Mesendoderm (in vitro differentiated cells): ENCODE measurements around the gene ZNF439.
"Not testable (repeated sequence)": the region's sequence is repeated elsewhere in the genome, so short reads cannot be mapped to it uniquely, and the experiment has no call there.

ENCODE experiments used
- DNase-seq: peaks from one replicate; pipeline ENCODE4 v3.0.0; 2013
- H2AK5ac ChIP-seq: 2 replicates; pipeline ENCODE4 v1.6.1; 2013; ENCODE audit warnings: low read length, inconsistent platforms
- H2BK120ac ChIP-seq: 2 replicates; pipeline ENCODE4 v1.6.1; 2013; ENCODE audit warnings: low read depth, mild to moderate bottlenecking, low read length, moderate library complexity, mixed read lengths
- H2BK15ac ChIP-seq: replicated peaks from 2 replicates; pipeline ENCODE4 v1.6.1; 2013; ENCODE audit warnings: low read depth, mild to moderate bottlenecking, moderate library complexity
- H2BK5ac ChIP-seq: 2 replicates; pipeline ENCODE4 v1.6.1; 2013; ENCODE audit warnings: low read length, inconsistent platforms
- H3K18ac ChIP-seq: 2 replicates; pipeline ENCODE4 v1.6.1; 2013; ENCODE audit warnings: mild to moderate bottlenecking, low read length, mixed read lengths
- H3K23ac ChIP-seq: one replicate; pipeline ENCODE4 v1.6.1; 2013; ENCODE audit warnings: low read length
- H3K27ac ChIP-seq: 2 replicates; pipeline ENCODE4 v1.5.1; 2013; ENCODE audit warnings: low read depth, mild to moderate bottlenecking, inconsistent platforms, low read length, moderate library complexity
- H3K27me3 ChIP-seq: 2 replicates; pipeline ENCODE4 v1.6.1; 2013; ENCODE audit warnings: low read length, control low read depth, mild to moderate bottlenecking, inconsistent platforms; ENCODE audit not compliant: insufficient read depth, poor library complexity
- H3K36me3 ChIP-seq: 2 replicates; pipeline ENCODE4 v1.6.1; 2013; ENCODE audit warnings: low read length, inconsistent platforms; ENCODE audit not compliant: control insufficient read depth, insufficient read depth
- H3K4ac ChIP-seq: one replicate; pipeline ENCODE4 v1.6.1; 2013; ENCODE audit warnings: low read depth, mild to moderate bottlenecking, low read length, moderate library complexity
- H3K4me1 ChIP-seq: 2 replicates; pipeline ENCODE4 v1.6.1; 2013; ENCODE audit warnings: low read depth, low read length, inconsistent platforms; ENCODE audit not compliant: control insufficient read depth
- H3K4me2 ChIP-seq: 2 replicates; pipeline ENCODE4 v1.6.1; 2013; ENCODE audit warnings: low read length
- H3K4me3 ChIP-seq: 2 replicates; pipeline ENCODE4 v1.5.1; 2013; ENCODE audit warnings: mild to moderate bottlenecking, low read length
- H3K56ac ChIP-seq: one replicate; pipeline ENCODE4 v1.6.1; 2013; ENCODE audit warnings: low read length
- H3K79me1 ChIP-seq: 2 replicates; pipeline ENCODE4 v1.6.1; 2013; ENCODE audit warnings: low read length, inconsistent platforms
- H3K79me2 ChIP-seq: 2 replicates; pipeline ENCODE4 v1.6.1; 2013; ENCODE audit warnings: mild to moderate bottlenecking, low read length; ENCODE audit not compliant: control insufficient read depth, insufficient read depth
- H3K9ac ChIP-seq: 2 replicates; pipeline ENCODE4 v1.6.1; 2013; ENCODE audit warnings: low read length, inconsistent platforms
- H4K5ac ChIP-seq: one replicate; pipeline ENCODE4 v1.6.1; 2013; ENCODE audit warnings: low read length
- H4K8ac ChIP-seq: one replicate; pipeline ENCODE4 v1.6.1; 2013; ENCODE audit warnings: low read depth, mild to moderate bottlenecking, control low read depth, low read length, moderate library complexity
- WGBS: extraction: QIAGEN DNeasy Blood & Tissue Kit; methylation state at CpG from one replicate; pipeline ENCODE4 v1.1.7; 2013; ENCODE audit warnings: low lambda C conversion rate, missing lambda C conversion rate; ENCODE audit not compliant: insufficient coverage; ENCODE audit errors: extremely low coverage; 5-methylcytosine and 5-hydroxymethylcytosine counted together

ZNF439 gene

GRCh38 chr19:11873762-11874161 is 25.2 kb downstream of the ZNF439 start:
- Histone ChIP-seq H3K4me3 (no peak overlapping the region), H3K56ac (no peak overlapping the region), H3K79me1 (no peaks in the 10 kb centered on the region), H3K27ac (no peak overlapping the region), H2AK5ac (no peak overlapping the region), H3K23ac (no peak overlapping the region), H3K27me3 (no peaks in the 10 kb centered on the region), H2BK5ac (no peak overlapping the region), H2BK120ac (no peak overlapping the region), H3K4ac (no peak overlapping the region), H3K36me3 (no peaks in the 10 kb centered on the region), H3K4me1 (no peaks in the 10 kb centered on the region), H3K79me2 (no peaks in the 10 kb centered on the region), H3K4me2 (no peak overlapping the region), H3K18ac (no peak overlapping the region), H2BK15ac (no peak overlapping the region), H4K5ac (no peak overlapping the region), H4K8ac (no peak overlapping the region), H3K9ac (no peak overlapping the region)
- no peak for DNase-seq
- no CpG with 5 or more reads among the region's 1 CpG for WGBS

GRCh38 chr19:11879687-11880266 is 31.3 kb downstream of the ZNF439 start:
- H3K79me2 ChIP-seq, H3K56ac ChIP-seq: not testable (repeated sequence)

GRCh38 chr19:11880598-11880997 is 32.1 kb downstream of the ZNF439 start:
- no peak overlapping the region for H2BK15ac ChIP-seq
- no peak overlapping the region for H2BK120ac ChIP-seq
- H3K4ac ChIP-seq = no peak overlapping the region
- no peak overlapping the region for H3K27ac ChIP-seq
- H3K18ac ChIP-seq = no peak overlapping the region
- H3K79me1 ChIP-seq = no peaks in the 10 kb centered on the region
- no peak overlapping the region for H3K4me3 ChIP-seq
- no peaks in the 10 kb centered on the region for H3K27me3 ChIP-seq
- no peaks in the 10 kb centered on the region for H3K36me3 ChIP-seq
- H2BK5ac ChIP-seq = no peak overlapping the region
- DNase-seq = no peak
- no peak overlapping the region for H3K23ac ChIP-seq
- H2AK5ac ChIP-seq = no peak overlapping the region
- H4K5ac ChIP-seq = no peak overlapping the region
- H4K8ac ChIP-seq = no peak overlapping the region
- no peak overlapping the region for H3K4me2 ChIP-seq
- H3K4me1 ChIP-seq = no peaks in the 10 kb centered on the region
- no peak overlapping the region for H3K56ac ChIP-seq
- H3K9ac ChIP-seq = no peak overlapping the region
- no CpG with 5 or more reads among the region's 12 CpGs for WGBS
- H3K79me2 ChIP-seq = no peaks in the 10 kb centered on the region

More at GRCh38 chr19:11879687-11880266, 31.3 kb downstream of the ZNF439 start:
- H3K4me1 ChIP-seq, H2BK5ac ChIP-seq, H2BK15ac ChIP-seq, H3K9ac ChIP-seq, H3K27ac ChIP-seq, H3K4ac ChIP-seq, H2BK120ac ChIP-seq, H4K5ac ChIP-seq, H3K79me1 ChIP-seq, H3K4me2 ChIP-seq, H3K4me3 ChIP-seq, H2AK5ac ChIP-seq, H3K36me3 ChIP-seq, H3K27me3 ChIP-seq, H3K18ac ChIP-seq, H3K23ac ChIP-seq, H4K8ac ChIP-seq: not testable (repeated sequence)
- peak; percentile 47 for DNase-seq
- WGBS = no CpG with 5 or more reads among the region's 16 CpGs

GRCh38 chr19:11881151-11881800 is 32.8 kb downstream of the ZNF439 start:
- H2BK15ac ChIP-seq = no peak overlapping the region
- H3K4me3 ChIP-seq = no peak overlapping the region
- no peaks in the 10 kb centered on the region for H3K79me1 ChIP-seq
- no peak overlapping the region for H3K56ac ChIP-seq
- no peak overlapping the region for H3K4me2 ChIP-seq
- H3K36me3 ChIP-seq = no peaks in the 10 kb centered on the region
- H2BK5ac ChIP-seq = no peak overlapping the region
- no peaks in the 10 kb centered on the region for H3K4me1 ChIP-seq
- no peak overlapping the region for H4K5ac ChIP-seq
- no peak overlapping the region for H2BK120ac ChIP-seq
- no CpG with 5 or more reads among the region's 10 CpGs for WGBS
- H2AK5ac ChIP-seq = no peak overlapping the region
- no peaks in the 10 kb centered on the region for H3K79me2 ChIP-seq
- H3K9ac ChIP-seq = no peak overlapping the region
- no peak overlapping the region for H4K8ac ChIP-seq
- H3K27ac ChIP-seq = no peak overlapping the region
- H3K27me3 ChIP-seq = no peaks in the 10 kb centered on the region
- peak; percentile 77 for DNase-seq
- H3K4ac ChIP-seq = no peak overlapping the region
- H3K23ac ChIP-seq = no peak overlapping the region
- H3K18ac ChIP-seq = no peak overlapping the region

GRCh38 chr19:11882606-11883005 is 34.1 kb downstream of the ZNF439 start:
- no peak for DNase-seq
- no peak overlapping the region for H4K8ac ChIP-seq
- no peak overlapping the region for H3K56ac ChIP-seq
- no peaks in the 10 kb centered on the region for H3K79me1 ChIP-seq
- H3K23ac ChIP-seq = no peak overlapping the region
- H3K27ac ChIP-seq = no peak overlapping the region
- no peak overlapping the region for H2BK15ac ChIP-seq
- H4K5ac ChIP-seq = no peak overlapping the region
- no CpG with 5 or more reads among the region's 2 CpGs for WGBS
- H3K4ac ChIP-seq = no peak overlapping the region
- peaks cover 4% of the 10 kb centered on the region for H3K4me1 ChIP-seq
- no peaks in the 10 kb centered on the region for H3K27me3 ChIP-seq
- no peak overlapping the region for H3K4me2 ChIP-seq
- H2BK5ac ChIP-seq = no peak overlapping the region
- H3K36me3 ChIP-seq = no peaks in the 10 kb centered on the region
- no peak overlapping the region for H3K18ac ChIP-seq
- no peaks in the 10 kb centered on the region for H3K79me2 ChIP-seq
- no peak overlapping the region for H2AK5ac ChIP-seq
- H3K9ac ChIP-seq = no peak overlapping the region
- H2BK120ac ChIP-seq = no peak overlapping the region
- no peak overlapping the region for H3K4me3 ChIP-seq

- peak overlapping the region; percentile 39 for H2BK5ac ChIP-seq
- H3K4me3 ChIP-seq = no peak overlapping the region
- no CpG with 5 or more reads among the region's 7 CpGs for WGBS
- H4K5ac ChIP-seq = no peak overlapping the region
- peaks cover 4% of the 10 kb centered on the region for H3K4me1 ChIP-seq
- H3K4me2 ChIP-seq = peak overlapping the region; percentile 16
- no peak overlapping the region for H2AK5ac ChIP-seq
- H3K27ac ChIP-seq = peak overlapping the region; percentile 31
- H3K79me1 ChIP-seq = no peaks in the 10 kb centered on the region
- no peaks in the 10 kb centered on the region for H3K36me3 ChIP-seq
- H3K56ac ChIP-seq = peak overlapping the region; percentile 88
- DNase-seq = peak; percentile 56
- no peak overlapping the region for H3K18ac ChIP-seq
- no peaks in the 10 kb centered on the region for H3K79me2 ChIP-seq
- H3K23ac ChIP-seq = no peak overlapping the region
- no peak overlapping the region for H2BK120ac ChIP-seq
- no peak overlapping the region for H3K4ac ChIP-seq
- H3K9ac ChIP-seq = peak overlapping the region; percentile 54
- H2BK15ac ChIP-seq = no peak overlapping the region
- H3K27me3 ChIP-seq = no peaks in the 10 kb centered on the region
- no peak overlapping the region for H4K8ac ChIP-seq
Observed at GRCh38 chr19:11887234-11887610, 38.7 kb downstream of the ZNF439 start.
